Kidney epithelial cell (primary cell): Measurements from ENCODE around the gene CFAP100. TPM values are rescaled to one million over a fixed set of nuclear protein-coding genes. Genes with fewer than 3 reads are reported as not detected.

Experiments used
- DNase-seq: peaks from one replicate; pipeline ENCODE4 v3.0.0-alpha.2; 2010; ENCODE audit warnings: low read depth
- H3K27me3 ChIP-seq: 2 replicates; pipeline ENCODE4 v1.6.0; 2011; ENCODE audit warnings: low read length; ENCODE audit not compliant: control insufficient read depth, insufficient read depth
- H3K36me3 ChIP-seq: 2 replicates; pipeline ENCODE4 v1.5.1; 2011; ENCODE audit warnings: low read length; ENCODE audit not compliant: control insufficient read depth, insufficient read depth
- H3K4me3 ChIP-seq: 2 replicates; pipeline ENCODE4 v1.5.1; 2011; ENCODE audit warnings: low read depth, mild to moderate bottlenecking, control low read depth, low read length
- CTCF ChIP-seq: IDR thresholded peaks from 2 replicates; pipeline ENCODE4 v1.5.1; 2011; ENCODE audit warnings: mild to moderate bottlenecking, moderate library complexity, low read length, control low read depth, inconsistent platforms; ENCODE audit not compliant: insufficient read depth, poor library complexity, severe bottlenecking
- total RNA-seq: library from RNA; depleted of rRNA; stranded (reverse); fragments of >200 nt; gene quantifications from 2 replicates; pipeline ENCODE4 v1.2.3, GENCODE V29; 2015

CFAP100 gene
- total RNA-seq, 1 donor from 2014 or later: not detected

- Histone ChIP-seq H3K27me3 (peaks cover 35% of the 10 kb centered on the region), H3K4me3 (no peak overlapping the region), H3K36me3 (no peaks in the 10 kb centered on the region)
- no peak for TF ChIP-seq CTCF
- DNase-seq: no peak
Measured at GRCh38 chr3:126394977-126395321, 240 bp downstream of the CFAP100 start.

GRCh38 chr3:126395846-126396513, 1.3 kb downstream of the CFAP100 start:
- no peak for DNase-seq
- Histone ChIP-seq H3K27me3 (peaks cover 33% of the 10 kb centered on the region), H3K4me3 (no peak overlapping the region), H3K36me3 (no peaks in the 10 kb centered on the region)
- TF ChIP-seq CTCF: no peak

GRCh38 chr3:126396536-126396935, 1.8 kb downstream of the CFAP100 start:
- Histone ChIP-seq H3K4me3 (no peak overlapping the region), H3K27me3 (peaks cover 33% of the 10 kb centered on the region), H3K36me3 (no peaks in the 10 kb centered on the region)
- no peak for DNase-seq
- TF ChIP-seq CTCF: no peak

GRCh38 chr3:126397610-126398422, 3.1 kb downstream of the CFAP100 start:
- H3K4me3 ChIP-seq: no peak overlapping the region
- H3K36me3 ChIP-seq: no peaks in the 10 kb centered on the region
- H3K27me3 ChIP-seq: peaks cover 27% of the 10 kb centered on the region
- DNase-seq: no peak
- TF ChIP-seq CTCF: no peak

- no peaks in the 10 kb centered on the region for H3K36me3 ChIP-seq
- peaks cover 21% of the 10 kb centered on the region for H3K27me3 ChIP-seq
- TF ChIP-seq CTCF: no peak
- no peak overlapping the region for H3K4me3 ChIP-seq
- DNase-seq: no peak
Measured at GRCh38 chr3:126398423-126399350, 4.0 kb downstream of the CFAP100 start.
